ENCODE data around the gene TDRD5. TPM values are rescaled to one million over a fixed set of nuclear protein-coding genes. Genes with fewer than 3 reads are reported as not detected.

The TDRD5 gene
- not detected in 2 replicates for total RNA-seq

GRCh38 chr1:179591592-179592580 lies at the start of gene TDRD5:
Gene TDRD5 (plus strand): TSS chr1:179591832. CDS start chr1:179592616, 784 bp downstream.
- no peak for DNase-seq (ENCODE audit: low read depth, low spot score)

GRCh38 chr1:179545321-179545720 lies 46.3 kb upstream of the TDRD5 start:
- DNase-seq (ENCODE audit: low read depth, low spot score), result no peak

GRCh38 chr1:179547021-179547535 lies 44.6 kb upstream of the TDRD5 start:
- DNase-seq (ENCODE audit: low read depth, low spot score), result no peak

- DNase-seq (ENCODE audit: low read depth, low spot score), result no peak
Measured at GRCh38 chr1:179548666-179549367, 42.8 kb upstream of the TDRD5 start.

- DNase-seq (ENCODE audit: low read depth, low spot score), result no peak
Measured at GRCh38 chr1:179549368-179549700, 42.3 kb upstream of the TDRD5 start.

- DNase-seq (ENCODE audit: low read depth, low spot score), result no peak
Measured at GRCh38 chr1:179550746-179551682, 40.6 kb upstream of the TDRD5 start.

GRCh38 chr1:179554427-179554826 lies 37.2 kb upstream of the TDRD5 start:
- no peak for DNase-seq (ENCODE audit: low read depth, low spot score)

- DNase-seq (ENCODE audit: low read depth, low spot score), result no peak
Measured at GRCh38 chr1:179558078-179558477, 33.6 kb upstream of the TDRD5 start.

GRCh38 chr1:179575497-179576314 lies 15.9 kb upstream of the TDRD5 start, which contains the start of gene NPHS2:
Gene NPHS2 (minus strand): TSS chr1:179575948. CDS start chr1:179575864, 84 bp downstream.
- no peak for DNase-seq (ENCODE audit: low read depth, low spot score)

GRCh38 chr1:179576509-179576908 lies 15.1 kb upstream of the TDRD5 start:
- no peak for DNase-seq (ENCODE audit: low read depth, low spot score)

GRCh38 chr1:179583771-179584320 lies 7.8 kb upstream of the TDRD5 start:
- DNase-seq (ENCODE audit: low read depth, low spot score), result no peak

- DNase-seq (ENCODE audit: low read depth, low spot score), result no peak
Measured at GRCh38 chr1:179586107-179586823, 5.4 kb upstream of the TDRD5 start.

GRCh38 chr1:179587336-179587735 lies 4.3 kb upstream of the TDRD5 start:
- no peak for DNase-seq (ENCODE audit: low read depth, low spot score)

GRCh38 chr1:179588425-179589024 lies 3.1 kb upstream of the TDRD5 start:
- no peak for DNase-seq (ENCODE audit: low read depth, low spot score)

- DNase-seq (ENCODE audit: low read depth, low spot score), result no peak
Measured at GRCh38 chr1:179589509-179589908, 2.1 kb upstream of the TDRD5 start.

GRCh38 chr1:179590671-179591070 lies 961 bp upstream of the TDRD5 start:
- DNase-seq (ENCODE audit: low read depth, low spot score), result no peak

GRCh38 chr1:179591253-179591591 lies 410 bp upstream of the TDRD5 start:
- no peak for DNase-seq (ENCODE audit: low read depth, low spot score)

- no peak for DNase-seq (ENCODE audit: low read depth, low spot score)
Measured at GRCh38 chr1:179598631-179599030, 7.0 kb downstream of the TDRD5 start.

Data from pulmonary artery endothelial cell (primary cell).